Measurements from ENCODE around the gene KIF5B. TPM values are rescaled to one million over a fixed set of nuclear protein-coding genes. Genes with fewer than 3 reads are reported as not detected.

The KIF5B gene
- total and polyA plus RNA-seq, 4 donors, result 12.2 to 42.0 (median 22.9) TPM

DNA sequence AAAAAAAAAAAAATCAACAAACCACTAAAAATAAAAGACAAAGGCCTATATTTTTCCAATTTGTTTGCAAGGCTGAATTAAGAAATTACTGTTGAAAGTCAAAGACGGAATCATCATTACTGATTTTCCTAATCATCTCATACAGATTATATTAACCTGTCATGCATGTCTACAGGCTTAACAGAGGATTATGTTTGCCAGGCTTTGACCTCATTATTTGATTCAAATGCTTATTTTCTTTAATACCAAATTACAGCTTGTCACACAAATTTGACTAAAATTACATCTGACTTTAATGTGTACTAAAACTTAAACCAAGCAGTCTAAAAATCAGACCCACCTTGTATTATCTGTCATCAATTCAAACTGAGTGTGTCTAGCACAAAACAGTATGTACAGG is 21.2 kb downstream of the KIF5B start:
- H3K36me3 ChIP-seq (ENCODE audit: control insufficient read depth in 4 of 4, insufficient read depth in 3 of 4, low read depth in 1 of 4, low read length in 3 of 4), result peaks cover 6 to 66% (median 59%) of the 10 kb centered on the region in 4 donors
- no peak overlapping the region for H3K27ac ChIP-seq (ENCODE audit: low read depth in 1 of 2, low read length in 2 of 2)
- 98% methylated on average over 1 of the region's 1 CpG for WGBS
- H3K4me3 ChIP-seq (ENCODE audit: low read depth in 1 of 3, low read length in 3 of 3), result no peak overlapping the region
- H3K4me1 ChIP-seq (ENCODE audit: control insufficient read depth in 4 of 4, insufficient read depth in 4 of 4, low read length in 3 of 4), result no peaks in the 10 kb centered on the region
- no peaks in the 10 kb centered on the region for H3K27me3 ChIP-seq (ENCODE audit: control insufficient read depth in 4 of 4, insufficient read depth in 4 of 4, low read length in 3 of 4)
- no peak overlapping the region for H3K9ac ChIP-seq (ENCODE audit: low read depth in 1 of 2, low read length in 2 of 2)
- no peak for DNase-seq (ENCODE audit: low spot score)
- TF ChIP-seq SP1 (IDR thresholded peaks at IDR 0.05) (no peak), NR2F2 (IDR thresholded peaks at IDR 0.05) (no peak), YY1 (IDR thresholded peaks at IDR 0.05) (no peak), HNF4G (IDR thresholded peaks at IDR 0.05) (no peak), RXRA (IDR thresholded peaks at IDR 0.05) (no peak), FOXA1 (IDR thresholded peaks at IDR 0.05) (no peak), JUND (IDR thresholded peaks at IDR 0.05) (no peak), GABPA (IDR thresholded peaks at IDR 0.05 in 1 of 2, conservative IDR thresholded peaks at IDR 0.05 in 1 of 2) (no peak), RAD21 (IDR thresholded peaks at IDR 0.05) (no peak), FOXA2 (IDR thresholded peaks at IDR 0.05) (no peak), EGR1 (IDR thresholded peaks at IDR 0.05; ENCODE audit: low read depth in 2 of 2) (no peak), TAF1 (conservative IDR thresholded peaks at IDR 0.05) (no peak), HNF4A (conservative IDR thresholded peaks at IDR 0.05) (no peak)
- TF ChIP-seq, protein P1, sequence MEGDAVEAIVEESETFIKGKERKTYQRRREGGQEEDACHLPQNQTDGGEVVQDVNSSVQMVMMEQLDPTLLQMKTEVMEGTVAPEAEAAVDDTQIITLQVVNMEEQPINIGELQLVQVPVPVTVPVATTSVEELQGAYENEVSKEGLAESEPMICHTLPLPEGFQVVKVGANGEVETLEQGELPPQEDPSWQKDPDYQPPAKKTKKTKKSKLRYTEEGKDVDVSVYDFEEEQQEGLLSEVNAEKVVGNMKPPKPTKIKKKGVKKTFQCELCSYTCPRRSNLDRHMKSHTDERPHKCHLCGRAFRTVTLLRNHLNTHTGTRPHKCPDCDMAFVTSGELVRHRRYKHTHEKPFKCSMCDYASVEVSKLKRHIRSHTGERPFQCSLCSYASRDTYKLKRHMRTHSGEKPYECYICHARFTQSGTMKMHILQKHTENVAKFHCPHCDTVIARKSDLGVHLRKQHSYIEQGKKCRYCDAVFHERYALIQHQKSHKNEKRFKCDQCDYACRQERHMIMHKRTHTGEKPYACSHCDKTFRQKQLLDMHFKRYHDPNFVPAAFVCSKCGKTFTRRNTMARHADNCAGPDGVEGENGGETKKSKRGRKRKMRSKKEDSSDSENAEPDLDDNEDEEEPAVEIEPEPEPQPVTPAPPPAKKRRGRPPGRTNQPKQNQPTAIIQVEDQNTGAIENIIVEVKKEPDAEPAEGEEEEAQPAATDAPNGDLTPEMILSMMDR (IDR thresholded peaks at IDR 0.05; ENCODE audit: low read depth, low read length, missing input control), result no peak
- TF ChIP-seq, protein P2, sequence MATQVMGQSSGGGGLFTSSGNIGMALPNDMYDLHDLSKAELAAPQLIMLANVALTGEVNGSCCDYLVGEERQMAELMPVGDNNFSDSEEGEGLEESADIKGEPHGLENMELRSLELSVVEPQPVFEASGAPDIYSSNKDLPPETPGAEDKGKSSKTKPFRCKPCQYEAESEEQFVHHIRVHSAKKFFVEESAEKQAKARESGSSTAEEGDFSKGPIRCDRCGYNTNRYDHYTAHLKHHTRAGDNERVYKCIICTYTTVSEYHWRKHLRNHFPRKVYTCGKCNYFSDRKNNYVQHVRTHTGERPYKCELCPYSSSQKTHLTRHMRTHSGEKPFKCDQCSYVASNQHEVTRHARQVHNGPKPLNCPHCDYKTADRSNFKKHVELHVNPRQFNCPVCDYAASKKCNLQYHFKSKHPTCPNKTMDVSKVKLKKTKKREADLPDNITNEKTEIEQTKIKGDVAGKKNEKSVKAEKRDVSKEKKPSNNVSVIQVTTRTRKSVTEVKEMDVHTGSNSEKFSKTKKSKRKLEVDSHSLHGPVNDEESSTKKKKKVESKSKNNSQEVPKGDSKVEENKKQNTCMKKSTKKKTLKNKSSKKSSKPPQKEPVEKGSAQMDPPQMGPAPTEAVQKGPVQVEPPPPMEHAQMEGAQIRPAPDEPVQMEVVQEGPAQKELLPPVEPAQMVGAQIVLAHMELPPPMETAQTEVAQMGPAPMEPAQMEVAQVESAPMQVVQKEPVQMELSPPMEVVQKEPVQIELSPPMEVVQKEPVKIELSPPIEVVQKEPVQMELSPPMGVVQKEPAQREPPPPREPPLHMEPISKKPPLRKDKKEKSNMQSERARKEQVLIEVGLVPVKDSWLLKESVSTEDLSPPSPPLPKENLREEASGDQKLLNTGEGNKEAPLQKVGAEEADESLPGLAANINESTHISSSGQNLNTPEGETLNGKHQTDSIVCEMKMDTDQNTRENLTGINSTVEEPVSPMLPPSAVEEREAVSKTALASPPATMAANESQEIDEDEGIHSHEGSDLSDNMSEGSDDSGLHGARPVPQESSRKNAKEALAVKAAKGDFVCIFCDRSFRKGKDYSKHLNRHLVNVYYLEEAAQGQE (IDR thresholded peaks at IDR 0.05), result no peak
- TF ChIP-seq, protein P3, sequence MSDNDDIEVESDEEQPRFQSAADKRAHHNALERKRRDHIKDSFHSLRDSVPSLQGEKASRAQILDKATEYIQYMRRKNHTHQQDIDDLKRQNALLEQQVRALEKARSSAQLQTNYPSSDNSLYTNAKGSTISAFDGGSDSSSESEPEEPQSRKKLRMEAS (IDR thresholded peaks at IDR 0.05), result no peak
- TF ChIP-seq, protein P4, sequence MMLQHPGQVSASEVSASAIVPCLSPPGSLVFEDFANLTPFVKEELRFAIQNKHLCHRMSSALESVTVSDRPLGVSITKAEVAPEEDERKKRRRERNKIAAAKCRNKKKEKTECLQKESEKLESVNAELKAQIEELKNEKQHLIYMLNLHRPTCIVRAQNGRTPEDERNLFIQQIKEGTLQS (IDR thresholded peaks at IDR 0.05), result no peak
- TF ChIP-seq, protein P5, sequence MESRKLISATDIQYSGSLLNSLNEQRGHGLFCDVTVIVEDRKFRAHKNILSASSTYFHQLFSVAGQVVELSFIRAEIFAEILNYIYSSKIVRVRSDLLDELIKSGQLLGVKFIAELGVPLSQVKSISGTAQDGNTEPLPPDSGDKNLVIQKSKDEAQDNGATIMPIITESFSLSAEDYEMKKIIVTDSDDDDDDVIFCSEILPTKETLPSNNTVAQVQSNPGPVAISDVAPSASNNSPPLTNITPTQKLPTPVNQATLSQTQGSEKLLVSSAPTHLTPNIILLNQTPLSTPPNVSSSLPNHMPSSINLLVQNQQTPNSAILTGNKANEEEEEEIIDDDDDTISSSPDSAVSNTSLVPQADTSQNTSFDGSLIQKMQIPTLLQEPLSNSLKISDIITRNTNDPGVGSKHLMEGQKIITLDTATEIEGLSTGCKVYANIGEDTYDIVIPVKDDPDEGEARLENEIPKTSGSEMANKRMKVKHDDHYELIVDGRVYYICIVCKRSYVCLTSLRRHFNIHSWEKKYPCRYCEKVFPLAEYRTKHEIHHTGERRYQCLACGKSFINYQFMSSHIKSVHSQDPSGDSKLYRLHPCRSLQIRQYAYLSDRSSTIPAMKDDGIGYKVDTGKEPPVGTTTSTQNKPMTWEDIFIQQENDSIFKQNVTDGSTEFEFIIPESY (IDR thresholded peaks at IDR 0.05), result no peak
- H3K9me3 ChIP-seq (ENCODE audit: control insufficient read depth in 4 of 4, low read length in 3 of 4), result no peaks in the 10 kb centered on the region

Data from liver (tissue), 9 donors.